HG03045 (cell line): ENCODE results near the gene DOCK11.
A peak's percentile ranks its signal among the peaks of the same experiment; 100 is the strongest.

Experiments used
- ATAC-seq: cut with Tn5 transposase; IDR thresholded peaks from one replicate; pipeline ENCODE4 v1.9.1; 2021; ENCODE audit warnings: mild to moderate bottlenecking, moderate library complexity; ENCODE audit not compliant: unreplicated experiment

Gene DOCK11

DNA sequence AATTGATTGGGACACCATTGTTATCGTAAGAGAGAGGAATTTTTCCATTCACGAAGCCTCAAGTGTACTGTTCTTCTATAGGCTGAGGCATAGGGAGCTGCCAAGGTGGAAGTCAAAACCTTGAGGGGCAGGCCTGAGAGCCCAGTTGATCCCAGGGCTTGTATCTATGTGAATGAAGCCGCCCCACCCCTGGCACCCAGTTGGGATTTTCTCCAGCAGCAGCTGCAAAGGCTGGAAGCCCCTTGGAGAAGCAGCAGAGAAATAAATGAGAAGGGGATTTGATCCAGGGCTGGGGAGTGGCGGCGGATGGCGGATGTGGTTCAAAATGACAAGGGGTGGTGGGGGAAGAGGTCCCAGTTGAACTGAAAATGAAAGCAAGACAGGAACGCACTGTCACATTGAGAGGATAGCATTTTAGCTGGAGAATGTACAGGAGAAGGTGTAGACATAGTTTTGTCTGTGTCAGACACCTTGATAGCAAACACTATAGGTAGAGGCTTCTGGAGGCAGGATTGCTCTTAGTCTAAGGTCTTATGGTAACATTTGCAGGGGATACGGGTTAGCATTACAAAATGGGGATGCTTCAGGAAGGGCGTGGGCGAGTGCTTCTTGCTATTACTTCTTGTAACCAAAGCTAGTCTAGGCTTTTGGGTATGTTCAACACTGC, 32.6 kb downstream of the DOCK11 start:
- peak; percentile 81 for ATAC-seq

DNA sequence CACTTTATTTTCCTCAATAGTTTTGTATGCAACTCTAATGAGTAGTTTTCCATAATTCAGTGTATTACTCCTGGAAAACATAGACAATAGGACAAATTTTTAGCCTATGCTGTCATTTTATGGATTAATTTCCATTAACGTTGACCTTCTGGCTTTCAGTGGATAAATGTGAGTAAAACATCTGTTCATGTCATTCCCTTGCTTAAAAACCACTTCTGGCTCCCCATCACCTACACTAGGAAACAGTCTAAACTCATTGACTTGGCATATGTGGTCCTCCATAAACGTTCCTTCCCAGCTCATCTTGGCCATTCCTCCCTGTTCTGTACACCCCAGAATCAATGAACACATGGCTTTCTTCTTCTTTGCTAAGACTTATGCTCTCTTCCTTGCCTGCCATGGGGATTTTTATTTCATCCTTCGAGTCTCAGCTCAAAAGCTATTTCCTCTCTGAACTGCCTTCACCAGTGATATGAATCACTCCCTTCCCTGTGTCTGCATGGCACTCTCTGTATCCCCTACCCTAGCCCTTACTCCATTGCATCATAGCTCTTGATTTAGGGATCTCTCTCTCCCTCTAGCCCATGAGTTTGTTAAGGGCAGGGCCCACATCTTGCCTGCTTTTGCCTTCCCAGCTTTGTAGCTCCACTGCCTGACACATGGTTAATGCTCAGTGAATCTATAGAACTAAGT, 34.8 kb downstream of the DOCK11 start:
- ATAC-seq: no peak

DNA sequence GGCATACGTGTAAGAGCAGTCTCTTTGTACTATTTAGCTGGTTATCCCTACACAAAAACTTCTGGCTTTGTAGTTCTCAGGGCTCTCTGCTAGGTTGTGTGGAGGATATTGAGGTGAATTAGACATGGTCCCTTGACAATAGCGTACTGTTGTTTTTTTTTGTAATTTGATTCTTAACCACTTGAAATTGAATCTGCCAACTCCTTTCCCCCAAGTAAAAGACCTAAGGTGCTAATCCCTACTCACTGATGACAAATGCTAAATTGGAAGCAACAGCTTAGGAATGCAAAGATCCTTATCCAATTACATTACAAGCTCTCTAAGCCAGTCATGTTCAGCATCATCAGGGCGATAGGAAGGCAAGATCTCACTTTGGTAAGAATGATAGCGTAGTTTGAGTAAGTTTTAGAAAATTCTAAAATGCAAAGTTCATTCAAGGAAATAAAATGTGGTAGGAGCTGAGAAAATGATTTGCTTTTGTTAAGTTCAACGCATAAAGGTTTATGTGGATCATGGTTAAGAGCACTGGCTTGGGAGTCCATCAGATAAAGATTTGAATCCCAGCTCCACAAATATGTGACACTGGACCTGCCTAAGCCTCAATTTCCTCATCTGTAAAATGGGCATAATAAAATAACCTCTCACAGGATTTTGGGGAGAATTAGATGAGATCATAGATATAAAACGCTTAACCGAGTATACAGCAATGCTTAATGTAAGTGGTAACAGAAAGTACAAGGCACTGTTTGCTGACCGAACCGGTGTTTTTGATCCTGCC, 39.3 kb downstream of the DOCK11 start:
- no peak for ATAC-seq

DNA sequence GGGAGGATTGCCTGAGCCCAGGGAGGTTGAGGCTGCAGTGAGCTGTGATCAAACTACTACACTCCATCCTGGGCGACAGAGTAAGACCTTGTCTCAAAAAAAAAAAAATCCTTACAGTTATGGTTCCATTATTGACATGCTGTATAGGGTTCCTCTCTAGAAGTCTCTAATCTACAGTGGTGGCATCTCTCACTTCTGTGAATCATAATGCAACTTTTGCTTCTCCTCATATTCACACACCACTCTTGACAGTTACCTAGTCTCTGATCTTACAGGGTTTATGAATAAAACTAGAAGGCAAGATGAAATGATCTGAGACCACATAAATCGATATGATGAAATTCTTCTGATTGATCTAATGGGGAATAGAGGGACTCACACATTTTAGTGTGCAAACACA, 40.6 kb downstream of the DOCK11 start:
- ATAC-seq: peak; percentile 77

DNA sequence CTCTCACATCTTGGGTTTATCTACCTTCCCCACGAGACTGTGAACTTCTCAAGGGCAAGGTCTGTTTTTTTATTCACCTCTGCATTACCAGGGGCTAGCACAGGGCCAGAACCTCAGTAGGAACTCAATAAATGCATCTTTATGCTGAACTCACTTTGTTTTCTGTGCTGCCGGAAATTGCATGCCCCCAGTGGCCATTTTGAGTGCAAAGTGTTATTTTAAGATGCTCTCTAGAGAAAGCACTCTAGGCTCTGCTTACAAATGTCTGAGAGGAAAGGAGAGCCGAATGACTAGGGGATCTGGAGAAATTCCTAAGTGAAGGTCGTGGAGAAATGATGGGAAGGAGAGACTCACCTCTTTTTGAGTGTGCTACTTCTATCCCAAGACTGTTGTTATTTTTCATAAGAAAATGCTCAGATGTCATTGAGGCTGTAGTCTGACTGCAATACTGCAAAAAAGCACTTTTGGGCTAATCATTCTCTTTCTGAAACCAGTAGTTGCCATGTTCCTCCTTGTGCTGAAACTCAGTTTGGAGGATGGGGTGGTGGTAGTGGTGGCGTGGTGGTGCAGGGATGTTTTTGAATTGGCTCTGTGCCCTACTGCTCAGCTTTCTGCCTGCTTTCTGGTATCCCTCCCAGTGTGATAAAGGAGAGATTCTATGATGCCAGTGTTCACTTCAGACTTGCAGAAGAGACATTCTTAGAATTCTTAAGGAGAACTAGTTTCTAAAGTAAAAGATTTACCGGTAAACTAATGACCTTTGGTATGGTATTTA, 41.3 kb downstream of the DOCK11 start:
- peak; percentile 69 for ATAC-seq

DNA sequence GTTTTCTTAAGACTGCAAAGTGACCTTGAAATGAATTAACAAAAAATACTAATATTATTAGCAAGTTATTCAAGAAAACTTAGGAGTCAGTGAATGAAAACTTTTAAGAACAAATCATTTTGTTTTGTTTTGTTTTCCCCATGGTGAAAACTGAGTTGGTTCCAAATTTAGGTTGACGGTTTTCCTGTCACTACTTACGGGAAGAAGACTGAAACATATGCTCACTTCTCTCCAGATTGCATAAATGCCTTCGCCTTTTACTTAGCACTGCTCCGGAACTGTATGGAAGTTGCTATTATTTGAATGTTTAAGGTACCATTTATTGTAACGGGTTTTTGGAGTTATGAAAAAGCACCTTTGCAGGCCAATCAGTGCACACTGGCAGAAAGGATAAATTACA, 42.8 kb downstream of the DOCK11 start:
- ATAC-seq: no peak

DNA sequence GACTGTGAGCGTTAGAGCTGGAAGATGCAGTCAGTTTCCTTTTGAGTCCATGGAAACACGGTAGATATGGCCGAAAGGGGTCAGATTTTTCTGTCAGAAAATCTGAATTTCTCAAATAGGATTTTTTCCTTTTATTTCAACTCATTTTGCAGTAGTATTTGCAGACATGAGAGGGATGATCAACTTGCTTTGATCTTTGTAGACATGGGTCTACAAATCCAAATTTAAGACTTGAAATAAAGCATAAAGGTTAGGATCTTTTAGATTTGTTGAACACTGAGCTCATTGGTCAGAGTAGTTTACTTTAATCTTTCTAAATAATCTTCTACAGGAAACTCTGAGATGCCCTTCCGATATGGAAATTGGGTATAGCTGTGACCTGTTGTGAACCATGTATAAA, 44.7 kb downstream of the DOCK11 start:
- ATAC-seq: no peak

DNA sequence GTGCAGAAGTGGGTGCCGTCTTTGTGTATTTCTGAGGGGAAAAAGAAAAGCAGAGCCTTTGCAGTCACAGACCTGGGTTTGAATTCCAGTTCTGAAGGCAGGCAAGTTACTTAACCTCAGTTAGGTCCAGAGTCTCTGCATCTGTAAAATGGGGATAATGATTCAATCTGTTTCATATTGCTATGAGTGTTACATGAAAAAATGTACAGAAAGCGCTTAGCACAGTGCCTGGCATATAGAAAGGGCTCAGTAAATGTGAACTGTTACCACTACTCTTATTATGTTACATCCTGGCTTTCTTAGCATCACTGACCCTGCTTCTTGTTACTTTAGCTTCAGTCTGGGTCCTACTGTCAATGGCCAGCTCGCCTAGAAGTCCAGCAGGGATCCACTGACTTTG, 45.9 kb downstream of the DOCK11 start:
- ATAC-seq: no peak

DNA sequence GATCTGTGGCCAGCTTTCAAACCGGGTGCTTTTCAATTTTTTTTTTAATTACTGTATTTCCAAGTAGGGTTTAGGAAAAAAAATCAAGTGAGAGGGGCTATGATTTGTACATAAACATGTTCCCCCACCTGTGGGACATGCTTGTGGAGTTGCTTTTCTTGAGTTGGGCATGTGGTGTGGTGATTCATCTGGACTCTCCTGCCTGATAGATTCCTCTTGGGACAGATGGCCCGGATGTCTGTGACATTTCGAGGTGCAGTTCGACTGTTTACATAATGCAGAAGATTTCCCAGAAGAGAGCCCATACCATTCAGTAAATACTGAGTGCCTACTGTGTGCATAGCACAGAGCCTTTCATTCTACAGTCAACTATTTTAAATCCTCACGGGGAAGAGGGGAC, 49.9 kb downstream of the DOCK11 start:
- ATAC-seq: no peak

DNA sequence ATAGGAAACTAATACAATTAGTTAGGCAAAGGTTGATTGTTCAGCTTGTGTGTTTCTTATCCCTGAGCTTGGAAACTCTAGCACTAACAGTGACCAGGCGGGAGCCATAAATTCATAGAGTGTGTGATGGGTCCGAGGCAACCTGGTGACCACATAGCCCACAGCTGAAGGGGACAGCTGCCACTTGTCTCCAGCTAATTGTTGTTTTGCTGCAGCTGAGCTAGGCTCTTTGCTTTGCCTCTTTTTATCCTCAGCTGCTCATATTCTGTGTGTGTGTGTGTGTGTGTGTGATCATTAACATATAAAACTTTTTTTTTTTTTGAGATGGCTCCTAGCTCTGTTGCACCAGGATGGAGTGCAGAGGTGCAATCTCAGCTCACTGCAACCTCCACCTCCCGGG, 53.2 kb downstream of the DOCK11 start:
- no peak for ATAC-seq

DNA sequence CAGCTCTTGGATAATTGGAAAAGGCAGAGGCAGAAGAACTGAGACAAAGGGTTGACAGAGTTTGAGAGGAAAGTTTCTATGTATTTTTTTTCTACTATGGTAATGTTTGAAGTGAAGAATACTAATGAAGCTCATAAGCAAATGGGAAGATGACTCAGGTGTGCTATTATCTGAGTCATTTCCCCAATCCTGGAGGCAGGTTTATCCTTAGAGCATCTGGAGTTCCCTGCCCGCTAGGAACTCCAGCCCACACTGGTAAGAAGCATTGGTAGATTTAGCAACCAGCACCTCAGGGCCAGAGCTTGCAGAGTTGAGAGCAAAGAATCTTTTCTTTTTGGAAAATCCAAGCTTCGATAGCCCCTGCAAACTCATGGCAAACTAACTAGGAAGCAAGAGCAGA, 55.2 kb downstream of the DOCK11 start:
- ATAC-seq: no peak

DNA sequence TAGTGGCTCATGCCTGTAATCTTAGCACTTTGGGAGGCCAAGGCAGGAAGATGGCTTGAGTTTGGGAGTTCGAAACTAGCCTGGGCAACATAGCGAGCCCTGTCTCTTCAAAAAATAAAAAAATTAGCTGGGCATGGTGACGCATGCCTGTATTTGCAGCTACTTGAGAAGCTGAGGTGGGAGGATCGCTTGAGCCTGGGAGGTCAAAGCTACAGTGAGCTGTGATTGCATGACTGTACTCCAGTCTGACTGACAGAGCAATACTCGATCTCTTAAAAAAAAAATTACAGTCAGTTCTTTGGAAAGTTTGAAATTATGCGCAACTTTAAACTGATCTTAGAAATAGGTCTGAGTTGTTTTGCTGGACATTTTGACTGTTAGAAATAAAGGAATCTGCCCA, 55.8 kb downstream of the DOCK11 start:
- ATAC-seq: no peak

DNA sequence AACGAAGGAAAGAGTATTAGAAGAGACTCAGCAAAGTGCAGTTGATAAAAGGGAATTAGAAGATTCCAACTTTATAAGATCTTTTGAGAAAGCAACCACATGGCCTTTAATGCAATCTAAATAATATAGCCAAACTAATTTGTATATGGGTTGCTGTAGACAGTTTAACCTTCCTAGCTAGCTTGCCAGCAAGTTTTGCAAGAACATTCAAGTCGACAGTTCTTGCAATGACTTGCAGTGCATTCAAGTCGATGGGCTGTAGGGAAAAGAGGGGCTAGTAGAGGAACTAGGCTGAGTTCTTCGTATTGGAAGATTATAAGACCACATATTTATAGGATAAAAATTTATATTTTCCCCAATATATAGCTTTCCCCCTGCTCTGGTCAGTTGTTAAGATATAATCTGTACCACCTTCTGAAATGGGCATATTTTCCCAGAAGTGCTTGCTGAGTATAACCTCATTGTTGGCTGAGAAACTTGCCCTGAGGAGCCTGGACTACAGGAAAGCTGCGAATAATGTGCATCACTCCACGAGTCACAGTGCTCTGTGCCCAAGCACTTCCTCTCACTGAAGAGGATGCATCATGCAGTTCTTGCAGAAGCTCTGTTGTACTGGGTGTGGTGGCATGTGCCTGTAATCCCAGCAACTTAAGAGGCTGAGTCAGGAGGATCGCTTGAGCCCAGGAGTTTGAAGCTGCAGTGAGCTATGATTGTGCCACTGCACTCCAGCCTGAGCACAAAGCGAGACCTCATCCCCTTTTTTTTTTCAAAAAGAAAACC, 56.7 kb downstream of the DOCK11 start:
- no peak for ATAC-seq

DNA sequence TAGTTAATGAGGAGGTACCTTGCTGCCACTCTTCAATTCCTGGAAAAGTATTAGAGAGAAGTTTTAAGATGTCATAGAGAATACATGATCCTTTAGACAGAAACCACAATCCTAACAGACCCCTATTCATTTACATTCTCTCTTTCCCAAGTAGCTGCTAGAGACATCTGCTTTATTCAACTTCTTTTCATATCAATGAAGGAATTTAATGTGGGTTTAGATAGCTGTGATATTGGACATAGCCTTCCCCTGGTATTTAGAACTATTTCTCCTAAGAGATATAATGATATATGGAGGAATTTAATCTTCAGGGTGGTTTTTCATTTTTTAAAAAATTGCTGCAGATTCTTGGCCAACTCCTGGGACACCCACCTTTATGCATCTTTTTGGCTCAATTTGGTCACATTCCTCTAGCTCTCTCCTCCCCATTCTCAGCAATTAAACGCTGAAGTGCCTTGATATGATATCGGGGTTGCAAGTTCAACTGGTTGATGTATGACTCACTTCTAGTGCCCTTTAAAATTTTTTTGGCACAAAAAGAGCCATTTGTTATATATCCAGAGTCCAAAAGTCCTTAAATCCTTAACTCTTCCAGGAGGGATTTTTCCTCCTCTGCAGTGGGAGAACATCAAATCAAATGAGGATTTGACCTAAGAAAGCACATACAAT, 57.6 kb downstream of the DOCK11 start:
- no peak for ATAC-seq

DNA sequence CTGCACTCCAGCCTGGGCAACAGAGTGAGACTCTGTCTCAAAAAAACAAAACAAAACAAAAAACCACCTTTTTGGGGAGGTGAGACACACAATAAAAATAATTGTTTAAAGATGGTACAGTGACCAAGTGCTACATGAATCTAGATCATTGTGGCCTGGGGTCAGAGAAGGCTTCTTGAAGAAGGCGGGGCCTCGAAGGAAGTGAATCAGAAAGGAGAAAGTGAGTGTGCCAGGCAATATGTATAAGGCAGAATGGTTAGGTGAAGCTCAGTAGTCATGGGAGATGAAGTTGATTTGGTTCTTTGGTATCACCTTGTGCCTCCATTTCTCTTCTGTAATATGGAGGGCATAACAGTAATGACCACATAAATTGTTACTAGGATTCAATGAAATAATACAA, 58.9 kb downstream of the DOCK11 start:
- ATAC-seq: no peak

DNA sequence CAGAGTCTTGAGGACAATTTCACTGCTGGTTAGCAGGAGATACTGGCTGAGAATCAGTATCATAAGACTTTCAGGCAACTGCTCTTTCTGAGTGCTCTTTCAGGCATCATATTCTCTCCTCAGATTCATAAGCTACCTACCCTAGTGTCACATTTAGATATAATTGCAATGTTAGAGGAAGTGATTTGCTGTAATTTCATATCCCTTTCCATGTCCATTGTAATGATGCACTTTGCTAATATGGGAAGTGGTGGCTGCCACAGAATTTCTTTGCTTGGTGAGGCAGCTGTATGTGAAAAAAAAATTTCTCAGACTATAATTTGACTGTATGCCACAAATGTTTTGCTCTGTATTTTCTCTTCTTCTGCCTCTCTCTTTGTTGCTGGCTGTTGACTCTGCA, 63.3 kb downstream of the DOCK11 start:
- no peak for ATAC-seq

DNA sequence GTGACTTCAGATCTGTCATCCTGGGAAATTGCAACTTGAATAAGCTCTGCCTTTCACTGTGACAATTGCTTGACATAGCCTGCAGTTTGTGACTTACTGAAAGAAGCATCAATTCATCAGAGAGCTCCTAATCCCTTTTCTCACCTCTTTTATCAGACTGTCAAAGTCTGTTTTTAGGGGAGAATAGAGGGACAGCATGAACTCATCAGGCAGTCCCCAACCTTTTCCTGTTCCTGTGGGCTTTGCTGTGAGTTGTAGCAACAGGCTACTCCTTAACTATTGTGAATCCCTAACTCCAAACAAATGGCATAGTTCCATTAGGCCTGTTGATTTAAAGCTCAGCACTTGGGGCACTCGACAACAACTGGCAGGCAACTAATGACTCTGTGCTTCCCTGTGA, 64.9 kb downstream of the DOCK11 start:
- no peak for ATAC-seq

DNA sequence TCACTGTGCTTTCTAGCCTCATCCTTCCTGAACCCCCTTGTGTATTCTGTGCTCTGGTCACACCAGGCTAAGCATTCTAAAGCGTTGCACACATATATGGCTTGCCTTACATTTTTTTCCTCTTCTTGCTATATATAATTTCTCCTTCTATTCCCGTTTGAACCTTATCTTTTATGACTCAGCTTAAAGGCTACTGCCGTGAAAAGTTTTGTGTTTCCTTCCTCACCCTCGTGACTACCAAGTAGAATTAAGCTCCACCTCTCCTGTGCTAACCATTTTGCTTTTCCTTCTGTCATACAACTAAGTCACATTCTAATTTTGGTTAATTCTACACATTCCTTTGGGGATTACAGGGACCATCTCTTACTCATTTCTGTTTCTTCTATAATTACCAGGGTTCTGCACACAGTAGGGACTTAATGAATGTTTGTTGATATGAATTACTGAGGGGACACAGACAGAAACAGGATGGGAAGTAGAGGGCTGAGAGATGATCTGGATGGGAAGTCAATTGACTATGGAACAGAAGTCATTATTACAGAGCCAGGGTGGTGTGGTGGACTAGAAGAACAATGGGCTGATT, 67.1 kb downstream of the DOCK11 start:
- no peak for ATAC-seq

DNA sequence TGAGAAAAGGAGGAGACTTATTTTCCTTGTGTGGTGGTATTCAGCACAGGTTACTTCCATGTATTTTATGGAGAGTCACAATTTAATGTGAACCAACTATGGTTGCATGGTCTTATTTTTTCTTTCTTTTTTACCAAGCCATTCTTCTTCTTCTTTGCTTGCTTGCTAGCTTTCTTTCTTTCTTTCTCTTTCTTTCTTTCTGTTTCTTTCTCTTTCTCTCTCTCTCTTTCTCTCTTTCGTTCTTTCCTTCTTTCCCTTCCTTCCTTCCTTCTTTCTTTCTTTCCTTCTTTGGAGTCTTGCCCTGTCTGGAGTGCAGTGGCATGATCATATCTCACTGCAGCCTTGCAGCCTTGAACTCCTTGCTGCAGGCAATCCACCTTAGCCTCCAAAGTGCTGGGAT, 68.9 kb downstream of the DOCK11 start:
- ATAC-seq: no peak

DNA sequence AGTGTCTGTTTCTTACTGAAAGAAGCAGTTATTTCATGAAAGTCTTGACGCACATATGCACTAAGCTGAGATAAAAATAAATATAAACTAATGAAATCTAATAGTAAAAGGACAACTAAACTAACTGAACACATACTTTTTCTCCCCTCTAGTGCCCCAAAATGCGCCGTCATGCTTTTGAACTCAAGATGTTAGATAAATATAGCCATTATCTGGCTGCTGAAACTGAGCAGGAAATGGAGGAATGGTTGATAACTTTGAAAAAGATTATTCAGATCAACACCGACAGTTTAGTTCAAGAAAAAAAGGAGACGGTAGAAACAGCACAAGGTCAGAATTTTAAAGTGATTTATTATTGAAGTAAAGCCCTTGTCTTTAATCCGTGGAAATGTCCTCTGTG, 70.2 kb downstream of the DOCK11 start:
- ATAC-seq: no peak
